ENCODE measurements around the gene FNDC3B.

DNA sequence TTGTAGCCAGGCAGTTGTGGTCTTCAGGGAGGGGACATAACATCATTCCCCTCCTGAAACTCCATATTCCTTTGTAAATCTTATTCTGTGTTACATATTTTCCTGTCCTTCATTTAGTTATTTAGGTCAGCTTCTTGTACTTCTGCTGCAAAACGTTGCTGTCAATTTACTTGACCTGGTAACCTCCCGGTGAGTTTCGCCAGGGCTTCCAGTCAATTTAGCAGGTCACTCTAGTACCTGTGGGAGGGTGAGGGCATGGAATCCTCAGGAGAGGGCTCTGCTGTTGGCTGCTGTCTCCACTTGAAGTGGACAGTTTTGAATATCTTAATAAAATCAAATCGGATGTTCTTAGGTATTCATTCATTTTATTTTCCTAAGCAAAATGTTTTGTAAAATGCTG, 29.6 kb downstream of the FNDC3B start:
- no peak for TF ChIP-seq POLR2A (IDR thresholded peaks at IDR 0.05)
- TF ChIP-seq, protein P1, sequence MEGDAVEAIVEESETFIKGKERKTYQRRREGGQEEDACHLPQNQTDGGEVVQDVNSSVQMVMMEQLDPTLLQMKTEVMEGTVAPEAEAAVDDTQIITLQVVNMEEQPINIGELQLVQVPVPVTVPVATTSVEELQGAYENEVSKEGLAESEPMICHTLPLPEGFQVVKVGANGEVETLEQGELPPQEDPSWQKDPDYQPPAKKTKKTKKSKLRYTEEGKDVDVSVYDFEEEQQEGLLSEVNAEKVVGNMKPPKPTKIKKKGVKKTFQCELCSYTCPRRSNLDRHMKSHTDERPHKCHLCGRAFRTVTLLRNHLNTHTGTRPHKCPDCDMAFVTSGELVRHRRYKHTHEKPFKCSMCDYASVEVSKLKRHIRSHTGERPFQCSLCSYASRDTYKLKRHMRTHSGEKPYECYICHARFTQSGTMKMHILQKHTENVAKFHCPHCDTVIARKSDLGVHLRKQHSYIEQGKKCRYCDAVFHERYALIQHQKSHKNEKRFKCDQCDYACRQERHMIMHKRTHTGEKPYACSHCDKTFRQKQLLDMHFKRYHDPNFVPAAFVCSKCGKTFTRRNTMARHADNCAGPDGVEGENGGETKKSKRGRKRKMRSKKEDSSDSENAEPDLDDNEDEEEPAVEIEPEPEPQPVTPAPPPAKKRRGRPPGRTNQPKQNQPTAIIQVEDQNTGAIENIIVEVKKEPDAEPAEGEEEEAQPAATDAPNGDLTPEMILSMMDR (IDR thresholded peaks at IDR 0.05) = no peak
